GM12891 (cell line): ENCODE results near the gene VWF.

Source experiments
- POLR2A ChIP-seq: IDR thresholded peaks from 2 replicates; pipeline ENCODE4 v1.6.1; 2011; ENCODE audit warnings: low read depth, low read length, control low read depth
- POLR2AphosphoS5 ChIP-seq: IDR thresholded peaks from 2 replicates; pipeline ENCODE4 v1.6.1; 2011; ENCODE audit warnings: low read depth, low read length, control low read depth
- SPI1 ChIP-seq: IDR thresholded peaks from 2 replicates; pipeline ENCODE4 v1.6.1; 2011; ENCODE audit warnings: low read depth, low read length, control low read depth

DNA sequence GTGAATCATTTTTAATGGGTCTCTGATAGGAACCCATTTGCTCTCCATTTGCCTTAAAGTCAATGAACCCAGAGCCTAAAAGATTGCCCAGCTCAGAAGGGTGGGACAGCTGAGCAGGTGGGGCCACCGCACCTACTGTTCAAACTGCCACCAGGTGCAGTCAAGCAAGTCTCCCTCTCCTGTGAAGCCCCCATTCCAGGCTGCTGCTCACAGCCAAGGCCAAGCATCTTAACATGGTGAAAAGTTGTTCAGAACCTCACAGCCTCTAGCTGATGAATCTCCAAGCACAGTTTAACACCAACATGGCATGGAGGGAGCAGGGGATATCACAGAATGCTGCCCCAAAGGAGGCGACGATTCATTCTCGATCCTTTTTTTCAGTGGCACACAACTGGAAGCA is 209.0 kb downstream of the VWF start:
- no peak for TF ChIP-seq POLR2A
- no peak for TF ChIP-seq POLR2AphosphoS5
- TF ChIP-seq SPI1: no peak
